Peyer's patch (tissue), 4 donors: ENCODE data around the gene TPCN2.

Experiments used
- POLR2A ChIP-seq, 2 donors: fragments of 450-650 bp; IDR thresholded peaks; one replicate each; pipeline ENCODE4 v1.5.1; 2017; ENCODE audit warnings: antibody characterized with exemption in 2 of 2, mild to moderate bottlenecking in 2 of 2, moderate library complexity in 2 of 2
- TF ChIP-seq, protein P1 (sequence below), 6 experiments: fragments of 450-650 bp in 4 of 6; fragments of 200-600 bp in 2 of 6; sonication (generic) in 1 of 6; IDR thresholded peaks; one replicate each; pipeline ENCODE4 v1.5.1; 2017 to 2019; ENCODE audit warnings: antibody characterized with exemption in 6 of 6, mild to moderate bottlenecking in 3 of 6, moderate library complexity in 1 of 6

GRCh38 chr11:69170704-69171103 is 122.0 kb downstream of the TPCN2 start:
- TF ChIP-seq, protein P1, sequence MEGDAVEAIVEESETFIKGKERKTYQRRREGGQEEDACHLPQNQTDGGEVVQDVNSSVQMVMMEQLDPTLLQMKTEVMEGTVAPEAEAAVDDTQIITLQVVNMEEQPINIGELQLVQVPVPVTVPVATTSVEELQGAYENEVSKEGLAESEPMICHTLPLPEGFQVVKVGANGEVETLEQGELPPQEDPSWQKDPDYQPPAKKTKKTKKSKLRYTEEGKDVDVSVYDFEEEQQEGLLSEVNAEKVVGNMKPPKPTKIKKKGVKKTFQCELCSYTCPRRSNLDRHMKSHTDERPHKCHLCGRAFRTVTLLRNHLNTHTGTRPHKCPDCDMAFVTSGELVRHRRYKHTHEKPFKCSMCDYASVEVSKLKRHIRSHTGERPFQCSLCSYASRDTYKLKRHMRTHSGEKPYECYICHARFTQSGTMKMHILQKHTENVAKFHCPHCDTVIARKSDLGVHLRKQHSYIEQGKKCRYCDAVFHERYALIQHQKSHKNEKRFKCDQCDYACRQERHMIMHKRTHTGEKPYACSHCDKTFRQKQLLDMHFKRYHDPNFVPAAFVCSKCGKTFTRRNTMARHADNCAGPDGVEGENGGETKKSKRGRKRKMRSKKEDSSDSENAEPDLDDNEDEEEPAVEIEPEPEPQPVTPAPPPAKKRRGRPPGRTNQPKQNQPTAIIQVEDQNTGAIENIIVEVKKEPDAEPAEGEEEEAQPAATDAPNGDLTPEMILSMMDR (IDR thresholded peaks at IDR 0.05): no peak
- TF ChIP-seq POLR2A (IDR thresholded peaks at IDR 0.05): no peak
